GM19468 (cell line): ENCODE measurements around the gene STRN.
"Not testable (repeated sequence)": the region's sequence is repeated elsewhere in the genome, so short reads cannot be mapped to it uniquely, and the experiment has no call there.

Source experiments
- ATAC-seq: cut with Tn5 transposase; IDR thresholded peaks from one replicate; pipeline ENCODE4 v1.9.1; 2021; ENCODE audit warnings: mild to moderate bottlenecking, moderate library complexity, moderate number of reproducible peaks; ENCODE audit not compliant: unreplicated experiment; ENCODE audit errors: extremely low read depth

The STRN gene

GRCh38 chr2:36966370-36967235 lies at the start of gene STRN:
Gene STRN (minus strand): TSS chr2:36966536. CDS start chr2:36966463, 73 bp downstream.
- peak; percentile 97 for ATAC-seq

GRCh38 chr2:37013315-37013641 lies 46.9 kb upstream of the STRN start:
- ATAC-seq: no peak

- no peak for ATAC-seq
These were observed 44.8 kb upstream of the STRN start for GRCh38 chr2:37011130-37011529.

GRCh38 chr2:37005118-37005868 lies 39.0 kb upstream of the STRN start:
- peak; percentile 91 for ATAC-seq

- ATAC-seq: no peak
These were observed 34.7 kb upstream of the STRN start for GRCh38 chr2:37000988-37001556.

- ATAC-seq: no peak
These were observed 34.0 kb upstream of the STRN start for GRCh38 chr2:37000318-37000717.

- ATAC-seq: not testable (repeated sequence)
These were observed 33.1 kb upstream of the STRN start for GRCh38 chr2:36999416-36999815.

GRCh38 chr2:36993841-36994620 lies 27.7 kb upstream of the STRN start:
- ATAC-seq: no peak

GRCh38 chr2:36988008-36988407 lies 21.7 kb upstream of the STRN start:
- ATAC-seq: no peak

GRCh38 chr2:36982467-36982866 lies 16.1 kb upstream of the STRN start:
- no peak for ATAC-seq

- ATAC-seq: no peak
These were observed 15.6 kb upstream of the STRN start for GRCh38 chr2:36981911-36982310.

- not testable (repeated sequence) for ATAC-seq
These were observed 12.7 kb upstream of the STRN start for GRCh38 chr2:36979007-36979406.

- ATAC-seq: no peak
These were observed 9.7 kb upstream of the STRN start for GRCh38 chr2:36976065-36976464.

- ATAC-seq: no peak
These were observed 9.0 kb upstream of the STRN start for GRCh38 chr2:36975306-36975705.

GRCh38 chr2:36973320-36973719 lies 7.0 kb upstream of the STRN start:
- no peak for ATAC-seq

- ATAC-seq: no peak
These were observed 5.7 kb upstream of the STRN start for GRCh38 chr2:36971990-36972389.

GRCh38 chr2:36967236-36967876 lies 1.0 kb upstream of the STRN start:
- no peak for ATAC-seq

GRCh38 chr2:36965751-36966369 lies 476 bp downstream of the STRN start:
- ATAC-seq: peak; percentile 12

- no peak for ATAC-seq
These were observed 1.1 kb downstream of the STRN start for GRCh38 chr2:36965206-36965605.
